ENCODE results near the gene STARD7. TPM values are rescaled to one million over a fixed set of nuclear protein-coding genes. Genes with fewer than 3 reads are reported as not detected.

The STARD7 gene
- total and polyA plus RNA-seq, 2 experiments from 2014 or later: 72.2 to 222 TPM

DNA sequence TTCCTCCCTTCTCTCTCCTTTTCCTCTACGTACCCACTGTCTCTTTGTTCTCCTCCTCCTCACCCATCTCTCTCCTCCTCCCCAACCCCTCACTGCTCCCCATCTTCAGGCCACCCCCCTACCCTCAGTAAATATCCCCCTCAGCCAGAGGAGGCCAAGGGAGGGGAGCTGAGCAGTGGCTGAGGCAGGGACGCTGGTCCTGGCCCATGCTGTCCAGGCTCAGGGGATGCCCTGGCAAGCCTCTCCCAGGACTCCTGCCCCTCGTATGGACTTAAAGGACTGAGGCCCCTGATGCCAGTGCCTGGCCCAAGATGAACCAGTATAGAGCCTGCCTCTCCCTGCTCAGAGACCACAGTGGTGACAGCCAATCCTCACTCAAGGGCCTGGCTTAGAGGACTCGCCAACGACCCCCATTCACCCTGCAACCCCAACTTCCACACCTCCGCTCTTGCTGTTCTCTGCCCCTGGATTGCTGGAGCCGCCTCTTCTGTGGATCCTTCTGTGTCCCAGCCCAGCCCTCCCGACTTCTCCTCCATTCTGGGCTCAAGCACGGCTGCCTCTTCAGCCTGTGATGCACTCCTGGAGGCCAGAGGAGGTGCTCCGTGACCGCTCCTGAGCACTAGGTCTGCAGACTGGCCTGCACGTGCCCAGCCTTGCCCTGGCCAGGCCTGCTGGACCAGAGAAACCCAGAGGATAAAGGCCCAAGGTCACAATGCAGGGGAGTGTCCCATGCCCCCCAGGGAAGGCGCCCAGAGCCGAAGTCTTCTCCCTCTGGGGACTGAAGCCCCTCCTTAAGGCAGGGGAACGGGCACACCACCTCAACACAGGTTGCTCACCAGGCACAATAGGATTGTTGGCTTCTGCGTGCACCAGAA lies 53.9 kb downstream of the STARD7 start:
- Histone ChIP-seq H3K4me3 (no peak overlapping the region), H3K4me1 (ENCODE audit: insufficient read depth) (peaks cover 8% of the 10 kb centered on the region; the same call in 1 of the 2 replicates), H4K20me1 (replicated peaks; ENCODE audit: insufficient read depth) (no peaks in the 10 kb centered on the region), H3K79me2 (replicated peaks; ENCODE audit: insufficient read depth) (no peaks in the 10 kb centered on the region), H3K4me2 (no peak overlapping the region), H2AFZ (no peak overlapping the region), H3K27ac (ENCODE audit: low read depth) (no peak overlapping the region), H3F3A (replicated peaks; ENCODE audit: low read depth) (no peaks in the 10 kb centered on the region), H3K9me2 (ENCODE audit: insufficient read depth) (no peaks in the 10 kb centered on the region), H3K36me3 (ENCODE audit: insufficient read depth) (no peaks in the 10 kb centered on the region), H3K27me3 (ENCODE audit: insufficient read depth) (no peaks in the 10 kb centered on the region)
- Mint-ChIP-seq H3K27me3 (ENCODE audit: insufficient read depth, low read depth, poor library complexity) (peaks cover 11% of the 10 kb centered on the region), H3K36me3 (ENCODE audit: low read depth) (no peaks in the 10 kb centered on the region; the same call in 2 of the 3 replicates), H3K27ac (no peak overlapping the region), H3K4me1 (peaks cover 32% of the 10 kb centered on the region), H3K9me3 (no peaks in the 10 kb centered on the region), H3K4me3 (no peak overlapping the region)
- TF ChIP-seq NANOG (IDR thresholded peaks at IDR 0.05; ENCODE audit: borderline replicate concordance): no peak
- TF ChIP-seq, protein P1, sequence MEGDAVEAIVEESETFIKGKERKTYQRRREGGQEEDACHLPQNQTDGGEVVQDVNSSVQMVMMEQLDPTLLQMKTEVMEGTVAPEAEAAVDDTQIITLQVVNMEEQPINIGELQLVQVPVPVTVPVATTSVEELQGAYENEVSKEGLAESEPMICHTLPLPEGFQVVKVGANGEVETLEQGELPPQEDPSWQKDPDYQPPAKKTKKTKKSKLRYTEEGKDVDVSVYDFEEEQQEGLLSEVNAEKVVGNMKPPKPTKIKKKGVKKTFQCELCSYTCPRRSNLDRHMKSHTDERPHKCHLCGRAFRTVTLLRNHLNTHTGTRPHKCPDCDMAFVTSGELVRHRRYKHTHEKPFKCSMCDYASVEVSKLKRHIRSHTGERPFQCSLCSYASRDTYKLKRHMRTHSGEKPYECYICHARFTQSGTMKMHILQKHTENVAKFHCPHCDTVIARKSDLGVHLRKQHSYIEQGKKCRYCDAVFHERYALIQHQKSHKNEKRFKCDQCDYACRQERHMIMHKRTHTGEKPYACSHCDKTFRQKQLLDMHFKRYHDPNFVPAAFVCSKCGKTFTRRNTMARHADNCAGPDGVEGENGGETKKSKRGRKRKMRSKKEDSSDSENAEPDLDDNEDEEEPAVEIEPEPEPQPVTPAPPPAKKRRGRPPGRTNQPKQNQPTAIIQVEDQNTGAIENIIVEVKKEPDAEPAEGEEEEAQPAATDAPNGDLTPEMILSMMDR (conservative IDR thresholded peaks at IDR 0.05; ENCODE audit: low read depth in 2 of 2): no peak
- TF ChIP-seq JUNB (IDR thresholded peaks at IDR 0.05; ENCODE audit: unreplicated experiment): no peak
- ATAC-seq: no peak; the same call in 2 of the 3 replicates
- DNase-seq (ENCODE audit: low spot score): no peak

DNA sequence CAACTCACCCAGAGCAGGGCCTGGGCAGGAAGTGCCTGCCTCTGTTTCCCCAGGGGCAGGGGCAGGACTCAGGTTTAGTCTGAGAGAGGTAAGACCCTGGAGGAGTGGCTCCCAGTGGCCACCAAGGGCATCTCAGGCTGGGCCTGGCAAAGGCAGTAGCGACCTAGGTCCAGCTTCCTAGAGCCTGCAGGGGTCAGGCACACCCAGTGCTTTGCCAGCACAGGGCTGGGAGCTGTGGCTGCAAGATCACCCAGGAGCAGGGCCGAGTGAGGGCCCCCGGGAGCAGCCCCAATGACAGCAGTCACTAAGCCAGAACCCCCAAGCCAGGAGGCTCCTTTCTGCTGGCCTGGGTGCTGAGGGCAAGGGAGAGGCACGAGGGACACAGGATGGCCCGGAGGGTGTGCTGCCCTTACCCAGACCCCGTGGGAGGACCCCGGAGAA lies 54.6 kb downstream of the STARD7 start:
- Histone ChIP-seq H3K9me2 (ENCODE audit: insufficient read depth) (no peaks in the 10 kb centered on the region), H2AFZ (no peak overlapping the region), H4K20me1 (replicated peaks; ENCODE audit: insufficient read depth) (no peaks in the 10 kb centered on the region), H3K4me1 (ENCODE audit: insufficient read depth) (peaks cover 10% of the 10 kb centered on the region), H3F3A (replicated peaks; ENCODE audit: low read depth) (no peaks in the 10 kb centered on the region; the same call in 1 of the 2 replicates), H3K27me3 (ENCODE audit: insufficient read depth) (no peaks in the 10 kb centered on the region), H3K36me3 (ENCODE audit: insufficient read depth) (no peaks in the 10 kb centered on the region), H3K4me3 (no peak overlapping the region), H3K27ac (ENCODE audit: low read depth) (no peak overlapping the region), H3K79me2 (replicated peaks; ENCODE audit: insufficient read depth) (no peaks in the 10 kb centered on the region), H3K4me2 (no peak overlapping the region)
- peaks cover 6% of the 10 kb centered on the region for H3K27me3 Mint-ChIP-seq (ENCODE audit: insufficient read depth, low read depth, poor library complexity)
- H3K9me3 Mint-ChIP-seq: no peaks in the 10 kb centered on the region
- H3K4me1 Mint-ChIP-seq: peaks cover 27% of the 10 kb centered on the region
- ATAC-seq (peak; percentile 12; the same call in 2 of the 3 replicates), DNase-seq (ENCODE audit: low spot score) (no peak)
- H3K27ac Mint-ChIP-seq: no peak overlapping the region
- H3K4me3 Mint-ChIP-seq: no peak overlapping the region
- no peak for TF ChIP-seq EZH2 (IDR thresholded peaks at IDR 0.05; ENCODE audit: low read depth, unreplicated experiment)
- no peak for TF ChIP-seq CREB1 (CRISPR knock-in tag; IDR thresholded peaks at IDR 0.05; ENCODE audit: low read depth)
- TF ChIP-seq, protein P1 (conservative IDR thresholded peaks at IDR 0.05; ENCODE audit: low read depth in 2 of 2): no peak; a peak in 1 of 4 replicates
- TF ChIP-seq STAT1 (IDR thresholded peaks at IDR 0.05; ENCODE audit: unreplicated experiment): no peak
- TF ChIP-seq NANOG (IDR thresholded peaks at IDR 0.05; ENCODE audit: borderline replicate concordance): no peak
- no peak for TF ChIP-seq POLR2AphosphoS5 (IDR thresholded peaks at IDR 0.05; ENCODE audit: low read depth)
- no peak for TF ChIP-seq ZNF114 (CRISPR knock-in tag; IDR thresholded peaks at IDR 0.05)
- no peak for TF ChIP-seq JUNB (IDR thresholded peaks at IDR 0.05; ENCODE audit: unreplicated experiment)
- no peaks in the 10 kb centered on the region; the same call in 2 of the 3 replicates for H3K36me3 Mint-ChIP-seq (ENCODE audit: low read depth)
